ENCODE data around the gene CCDC57. TPM values are rescaled to one million over a fixed set of nuclear protein-coding genes. Genes with fewer than 3 reads are reported as not detected.
A peak's percentile ranks its signal among the peaks of the same experiment; 100 is the strongest.

Gene CCDC57
- total RNA-seq, 2 donors from 2014 or later, result 24.5 to 46.1 TPM

GRCh38 chr17:82217530-82218204 is 5.0 kb upstream of the CCDC57 start:
- peaks cover 9% of the 10 kb centered on the region for H3K4me1 ChIP-seq
- no peak overlapping the region for H3K4me3 ChIP-seq
- peak overlapping the region; percentile 73 for H3K27ac ChIP-seq
- TF ChIP-seq CTCF (IDR thresholded peaks at IDR 0.05), result no peak
- no peak for DNase-seq
- peak overlapping the region; percentile 42 to 56 for H3K9ac ChIP-seq (ENCODE audit: low read depth in 2 of 2, low read length in 2 of 2)
- no peaks in the 10 kb centered on the region for H3K9me3 ChIP-seq
- H3K36me3 ChIP-seq, result no peaks in the 10 kb centered on the region
- no peaks in the 10 kb centered on the region for H3K27me3 ChIP-seq
- intact Hi-C loops (cut with DNase I), result no loop called here

GRCh38 chr17:82217120-82217529 is 4.5 kb upstream of the CCDC57 start:
- Histone ChIP-seq H3K4me1 (peaks cover 9% of the 10 kb centered on the region), H3K9ac (ENCODE audit: low read depth in 2 of 2, low read length in 2 of 2) (peak overlapping the region; percentile 42 to 56), H3K27ac (peak overlapping the region; percentile 73), H3K9me3 (no peaks in the 10 kb centered on the region), H3K36me3 (no peaks in the 10 kb centered on the region), H3K27me3 (no peaks in the 10 kb centered on the region), H3K4me3 (no peak overlapping the region)
- no peak for TF ChIP-seq CTCF (IDR thresholded peaks at IDR 0.05)
- no peak for DNase-seq
- intact Hi-C loops (cut with DNase I), result no loop called here

- Histone ChIP-seq H3K36me3 (no peaks in the 10 kb centered on the region), H3K27ac (peak overlapping the region; percentile 73), H3K27me3 (no peaks in the 10 kb centered on the region), H3K9me3 (no peaks in the 10 kb centered on the region), H3K9ac (ENCODE audit: low read depth in 2 of 2, low read length in 2 of 2) (peak overlapping the region; percentile 42 to 56), H3K4me1 (peaks cover 9% of the 10 kb centered on the region), H3K4me3 (no peak overlapping the region)
- peak; percentile 85 for DNase-seq
- TF ChIP-seq CTCF (IDR thresholded peaks at IDR 0.05), result no peak
- intact Hi-C loops (cut with DNase I), result no loop called here
Measured at GRCh38 chr17:82216301-82217119, 3.9 kb upstream of the CCDC57 start.

GRCh38 chr17:82215972-82216300 is 3.3 kb upstream of the CCDC57 start:
- TF ChIP-seq CTCF (IDR thresholded peaks at IDR 0.05), result no peak
- Histone ChIP-seq H3K4me3 (no peak overlapping the region), H3K9ac (ENCODE audit: low read depth in 2 of 2, low read length in 2 of 2) (peak overlapping the region in 1 of 2 donors; percentile 42), H3K27ac (peak overlapping the region; percentile 73), H3K4me1 (peaks cover 9% of the 10 kb centered on the region), H3K27me3 (no peaks in the 10 kb centered on the region), H3K9me3 (no peaks in the 10 kb centered on the region), H3K36me3 (no peaks in the 10 kb centered on the region)
- intact Hi-C loops (cut with DNase I), result no loop called here
- no peak for DNase-seq

GRCh38 chr17:82215095-82215971 is 2.7 kb upstream of the CCDC57 start:
- TF ChIP-seq CTCF (IDR thresholded peaks at IDR 0.05), result no peak
- Histone ChIP-seq H3K4me1 (peaks cover 9% of the 10 kb centered on the region), H3K9me3 (no peaks in the 10 kb centered on the region), H3K9ac (ENCODE audit: low read depth in 2 of 2, low read length in 2 of 2) (peak overlapping the region in 1 of 2 donors; percentile 42), H3K27me3 (no peaks in the 10 kb centered on the region), H3K36me3 (no peaks in the 10 kb centered on the region), H3K4me3 (no peak overlapping the region), H3K27ac (peak overlapping the region; percentile 73)
- no peak for DNase-seq
- intact Hi-C loops (cut with DNase I), result no loop called here
